Mesendoderm (in vitro differentiated cells): ENCODE data around the gene GADD45A.
A peak's percentile ranks its signal among the peaks of the same experiment; 100 is the strongest.

Source experiments
- DNase-seq: peaks from one replicate; pipeline ENCODE4 v3.0.0; 2013
- H2AK5ac ChIP-seq: 2 replicates; pipeline ENCODE4 v1.6.1; 2013; ENCODE audit warnings: low read length, inconsistent platforms
- H2BK120ac ChIP-seq: 2 replicates; pipeline ENCODE4 v1.6.1; 2013; ENCODE audit warnings: low read depth, mild to moderate bottlenecking, low read length, moderate library complexity, mixed read lengths
- H2BK15ac ChIP-seq: replicated peaks from 2 replicates; pipeline ENCODE4 v1.6.1; 2013; ENCODE audit warnings: low read depth, mild to moderate bottlenecking, moderate library complexity
- H2BK5ac ChIP-seq: 2 replicates; pipeline ENCODE4 v1.6.1; 2013; ENCODE audit warnings: low read length, inconsistent platforms
- H3K18ac ChIP-seq: 2 replicates; pipeline ENCODE4 v1.6.1; 2013; ENCODE audit warnings: mild to moderate bottlenecking, low read length, mixed read lengths
- H3K23ac ChIP-seq: one replicate; pipeline ENCODE4 v1.6.1; 2013; ENCODE audit warnings: low read length
- H3K27ac ChIP-seq: 2 replicates; pipeline ENCODE4 v1.5.1; 2013; ENCODE audit warnings: low read depth, mild to moderate bottlenecking, inconsistent platforms, low read length, moderate library complexity
- H3K27me3 ChIP-seq: 2 replicates; pipeline ENCODE4 v1.6.1; 2013; ENCODE audit warnings: low read length, control low read depth, mild to moderate bottlenecking, inconsistent platforms; ENCODE audit not compliant: insufficient read depth, poor library complexity
- H3K36me3 ChIP-seq: 2 replicates; pipeline ENCODE4 v1.6.1; 2013; ENCODE audit warnings: low read length, inconsistent platforms; ENCODE audit not compliant: control insufficient read depth, insufficient read depth
- H3K4ac ChIP-seq: one replicate; pipeline ENCODE4 v1.6.1; 2013; ENCODE audit warnings: low read depth, mild to moderate bottlenecking, low read length, moderate library complexity
- H3K4me1 ChIP-seq: 2 replicates; pipeline ENCODE4 v1.6.1; 2013; ENCODE audit warnings: low read depth, low read length, inconsistent platforms; ENCODE audit not compliant: control insufficient read depth
- H3K4me2 ChIP-seq: 2 replicates; pipeline ENCODE4 v1.6.1; 2013; ENCODE audit warnings: low read length
- H3K4me3 ChIP-seq: 2 replicates; pipeline ENCODE4 v1.5.1; 2013; ENCODE audit warnings: mild to moderate bottlenecking, low read length
- H3K56ac ChIP-seq: one replicate; pipeline ENCODE4 v1.6.1; 2013; ENCODE audit warnings: low read length
- H3K79me1 ChIP-seq: 2 replicates; pipeline ENCODE4 v1.6.1; 2013; ENCODE audit warnings: low read length, inconsistent platforms
- H3K79me2 ChIP-seq: 2 replicates; pipeline ENCODE4 v1.6.1; 2013; ENCODE audit warnings: mild to moderate bottlenecking, low read length; ENCODE audit not compliant: control insufficient read depth, insufficient read depth
- H3K9ac ChIP-seq: 2 replicates; pipeline ENCODE4 v1.6.1; 2013; ENCODE audit warnings: low read length, inconsistent platforms
- H4K5ac ChIP-seq: one replicate; pipeline ENCODE4 v1.6.1; 2013; ENCODE audit warnings: low read length
- H4K8ac ChIP-seq: one replicate; pipeline ENCODE4 v1.6.1; 2013; ENCODE audit warnings: low read depth, mild to moderate bottlenecking, control low read depth, low read length, moderate library complexity
- WGBS: extraction: QIAGEN DNeasy Blood & Tissue Kit; methylation state at CpG from one replicate; pipeline ENCODE4 v1.1.7; 2013; ENCODE audit warnings: low lambda C conversion rate, missing lambda C conversion rate; ENCODE audit not compliant: insufficient coverage; ENCODE audit errors: extremely low coverage; 5-methylcytosine and 5-hydroxymethylcytosine counted together

The GADD45A gene

DNA sequence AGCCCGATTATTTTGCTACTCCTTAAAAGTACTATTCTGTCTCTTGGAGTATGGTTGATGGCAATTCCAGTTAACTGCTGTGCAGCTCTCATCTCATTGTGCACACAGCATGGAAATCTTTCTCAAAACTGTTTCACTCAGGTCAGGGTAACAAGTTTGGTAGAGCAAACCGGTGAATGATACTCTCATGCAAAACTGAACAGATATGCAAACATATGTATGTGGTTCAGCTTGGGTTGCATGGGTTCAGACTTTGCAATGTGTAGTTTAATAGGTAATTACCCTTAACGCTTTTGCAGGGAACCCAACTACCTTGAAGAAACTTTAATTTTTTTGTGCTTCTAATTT, 2.2 kb downstream of the GADD45A start:
- H3K18ac ChIP-seq = peak overlapping the region; percentile 92
- H3K4me3 ChIP-seq = peak overlapping the region; percentile 64
- no peak overlapping the region for H4K8ac ChIP-seq
- peak overlapping the region; percentile 99 for H3K9ac ChIP-seq
- H3K4me2 ChIP-seq = peak overlapping the region; percentile 88
- no peak for DNase-seq
- no peak overlapping the region for H3K23ac ChIP-seq
- peaks cover 10% of the 10 kb centered on the region for H3K4me1 ChIP-seq
- WGBS = no CpG with 5 or more reads among the region's 3 CpGs
- no peaks in the 10 kb centered on the region for H3K36me3 ChIP-seq
- H2AK5ac ChIP-seq = peak overlapping the region; percentile 1
- H3K27me3 ChIP-seq = no peaks in the 10 kb centered on the region
- peak overlapping the region; percentile 41 for H2BK5ac ChIP-seq
- H3K79me2 ChIP-seq = peaks cover 20% of the 10 kb centered on the region
- peaks cover 4% of the 10 kb centered on the region for H3K79me1 ChIP-seq
- no peak overlapping the region for H3K4ac ChIP-seq
- H3K56ac ChIP-seq = peak overlapping the region; percentile 86
- peak overlapping the region; percentile 27 for H3K27ac ChIP-seq
- no peak overlapping the region for H2BK15ac ChIP-seq
- H2BK120ac ChIP-seq = no peak overlapping the region
- no peak overlapping the region for H4K5ac ChIP-seq

DNA sequence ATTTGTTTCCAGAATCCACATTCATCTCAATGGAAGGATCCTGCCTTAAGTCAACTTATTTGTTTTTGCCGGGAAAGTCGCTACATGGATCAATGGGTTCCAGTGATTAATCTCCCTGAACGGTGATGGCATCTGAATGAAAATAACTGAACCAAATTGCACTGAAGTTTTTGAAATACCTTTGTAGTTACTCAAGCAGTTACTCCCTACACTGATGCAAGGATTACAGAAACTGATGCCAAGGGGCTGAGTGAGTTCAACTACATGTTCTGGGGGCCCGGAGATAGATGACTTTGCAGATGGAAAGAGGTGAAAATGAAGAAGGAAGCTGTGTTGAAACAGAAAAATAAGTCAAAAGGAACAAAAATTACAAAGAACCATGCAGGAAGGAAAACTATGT, 2.6 kb downstream of the GADD45A start:
- H3K27ac ChIP-seq = peak overlapping the region; percentile 45
- DNase-seq = peak; percentile 83

DNA sequence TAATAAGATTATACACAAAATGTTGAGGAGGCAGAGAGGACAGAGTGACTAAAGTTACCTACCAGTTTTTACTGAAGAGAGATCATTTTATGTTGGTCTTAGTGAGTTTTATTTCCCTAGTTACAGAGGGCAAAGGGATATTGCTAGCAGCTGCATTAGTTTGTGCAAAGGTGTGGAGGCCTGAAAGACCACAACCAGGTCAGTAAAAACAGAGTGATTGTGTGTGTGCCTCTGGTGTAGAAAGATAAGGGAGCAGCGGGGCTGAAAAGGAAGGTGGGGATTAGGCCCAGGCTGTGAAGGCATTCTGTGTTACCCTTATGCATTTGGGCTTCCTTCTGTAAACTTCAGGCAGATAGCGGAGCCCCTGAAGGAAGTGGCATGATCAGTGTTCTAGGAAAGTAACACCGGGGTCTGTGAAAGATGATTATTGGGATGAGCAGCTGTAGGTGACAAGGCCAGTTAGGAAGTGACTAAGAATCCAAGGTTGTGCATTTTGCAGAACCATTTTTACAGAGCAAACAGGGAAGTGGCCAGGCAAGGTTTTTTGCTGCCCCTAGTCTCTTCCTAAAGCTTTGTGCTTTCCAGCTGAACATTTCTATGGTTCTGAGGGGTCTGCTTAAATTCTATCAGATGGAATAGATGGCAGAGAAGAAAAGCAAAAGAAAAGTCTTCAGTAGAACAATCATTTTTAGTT, 3.7 kb downstream of the GADD45A start:
- H3K56ac ChIP-seq = no peak overlapping the region
- H2AK5ac ChIP-seq = no peak overlapping the region
- H4K8ac ChIP-seq = no peak overlapping the region
- H3K4ac ChIP-seq = no peak overlapping the region
- no peak overlapping the region for H2BK15ac ChIP-seq
- peaks cover 20% of the 10 kb centered on the region for H3K79me2 ChIP-seq
- H3K4me2 ChIP-seq = no peak overlapping the region
- peaks cover 10% of the 10 kb centered on the region for H3K4me1 ChIP-seq
- no peak overlapping the region for H2BK5ac ChIP-seq
- no peak overlapping the region for H3K18ac ChIP-seq
- no peaks in the 10 kb centered on the region for H3K27me3 ChIP-seq
- no peak overlapping the region for H2BK120ac ChIP-seq
- peak overlapping the region; percentile 14 for H3K9ac ChIP-seq
- H3K4me3 ChIP-seq = no peak overlapping the region
- H3K23ac ChIP-seq = no peak overlapping the region
- peaks cover 4% of the 10 kb centered on the region for H3K79me1 ChIP-seq
- no CpG with 5 or more reads among the region's 3 CpGs for WGBS
- H3K36me3 ChIP-seq = no peaks in the 10 kb centered on the region
- peak; percentile 93 for DNase-seq
- H4K5ac ChIP-seq = no peak overlapping the region
- peak overlapping the region; percentile 56 for H3K27ac ChIP-seq

More for the DNA sequence above, 2.6 kb downstream of the GADD45A start:
- H3K27me3 ChIP-seq = no peaks in the 10 kb centered on the region
- no peak overlapping the region for H2BK120ac ChIP-seq
- H2BK15ac ChIP-seq = no peak overlapping the region
- peaks cover 4% of the 10 kb centered on the region for H3K79me1 ChIP-seq
- peak overlapping the region; percentile 22 for H3K4me2 ChIP-seq
- H3K18ac ChIP-seq = peak overlapping the region; percentile 31
- peak overlapping the region; percentile 50 for H3K9ac ChIP-seq
- peaks cover 20% of the 10 kb centered on the region for H3K79me2 ChIP-seq
- peak overlapping the region; percentile 62 for H3K56ac ChIP-seq
- no peak overlapping the region for H3K4ac ChIP-seq
- no peak overlapping the region for H2AK5ac ChIP-seq
- no peak overlapping the region for H4K8ac ChIP-seq
- no peak overlapping the region for H3K23ac ChIP-seq
- H3K4me1 ChIP-seq = peaks cover 10% of the 10 kb centered on the region
- H4K5ac ChIP-seq = no peak overlapping the region
- H2BK5ac ChIP-seq = peak overlapping the region; percentile 51
- WGBS = no CpG with 5 or more reads among the region's 4 CpGs
- no peaks in the 10 kb centered on the region for H3K36me3 ChIP-seq
- no peak overlapping the region for H3K4me3 ChIP-seq

DNA sequence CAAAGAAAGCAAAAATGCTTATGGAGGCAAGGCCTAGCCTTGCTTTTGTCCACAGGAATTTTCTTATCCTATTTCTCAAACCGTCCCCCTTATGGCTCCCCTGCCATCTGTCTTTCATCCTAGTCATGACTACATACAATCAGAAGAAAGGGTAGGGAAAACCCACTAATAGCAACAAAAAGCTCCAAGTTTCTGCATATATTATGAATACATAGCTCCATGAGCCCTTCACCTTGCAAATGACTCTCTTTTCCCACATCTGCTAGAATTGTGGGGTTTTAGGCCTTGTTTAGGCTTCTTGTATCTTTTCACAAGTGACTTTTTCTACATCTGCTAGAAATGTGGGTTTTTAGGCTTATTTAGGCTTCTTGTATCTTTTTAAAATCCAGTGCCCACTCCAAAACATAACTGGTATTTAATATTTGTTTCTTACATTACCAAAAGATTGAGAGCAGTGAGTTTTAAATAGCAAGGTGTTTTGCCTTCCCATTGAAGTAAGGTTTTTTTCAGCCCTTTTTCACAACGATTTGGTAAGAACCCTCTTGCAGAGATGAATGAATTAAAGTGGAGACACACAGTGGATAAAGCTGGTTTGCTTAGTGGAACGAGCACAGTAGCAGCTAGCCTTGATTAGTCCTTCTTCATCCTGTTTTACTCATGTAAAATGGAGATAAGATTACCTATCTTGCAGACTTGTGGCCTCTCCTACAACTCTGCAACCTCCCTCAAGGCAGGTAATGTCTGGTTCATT, 4.4 kb downstream of the GADD45A start:
- Histone ChIP-seq H3K79me2 (peaks cover 20% of the 10 kb centered on the region), H3K27me3 (no peaks in the 10 kb centered on the region), H3K27ac (peak overlapping the region; percentile 26), H3K18ac (no peak overlapping the region), H3K79me1 (peaks cover 4% of the 10 kb centered on the region), H3K23ac (no peak overlapping the region), H3K4me2 (no peak overlapping the region), H3K56ac (no peak overlapping the region), H2AK5ac (no peak overlapping the region), H3K9ac (no peak overlapping the region), H3K4me3 (no peak overlapping the region), H4K5ac (no peak overlapping the region), H2BK120ac (no peak overlapping the region), H3K36me3 (no peaks in the 10 kb centered on the region), H3K4ac (no peak overlapping the region), H2BK15ac (no peak overlapping the region), H2BK5ac (no peak overlapping the region), H3K4me1 (peaks cover 10% of the 10 kb centered on the region), H4K8ac (no peak overlapping the region)
- no CpG with 5 or more reads among the region's 3 CpGs for WGBS
- no peak for DNase-seq

DNA sequence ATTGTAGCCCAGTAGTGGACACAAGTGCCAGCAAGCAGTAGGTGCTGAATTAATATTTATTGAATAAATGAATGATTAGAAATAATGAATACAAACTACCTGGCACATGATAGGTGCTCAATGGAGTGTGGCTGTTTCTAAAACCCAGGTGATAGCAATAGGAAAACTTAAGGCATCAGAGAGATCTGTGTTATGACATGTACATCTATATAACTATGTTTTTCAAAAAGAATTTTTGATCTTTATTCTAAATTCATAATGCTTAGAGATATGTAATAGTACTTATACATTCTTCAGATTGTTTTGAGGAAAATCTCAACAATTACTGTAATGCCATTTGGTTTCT, 5.0 kb downstream of the GADD45A start:
- Histone ChIP-seq H3K79me2 (peaks cover 20% of the 10 kb centered on the region), H2BK15ac (no peak overlapping the region), H3K27ac (no peak overlapping the region), H3K27me3 (no peaks in the 10 kb centered on the region), H3K4ac (no peak overlapping the region), H3K4me1 (peaks cover 10% of the 10 kb centered on the region), H3K79me1 (peaks cover 4% of the 10 kb centered on the region), H2BK120ac (no peak overlapping the region), H3K4me3 (no peak overlapping the region), H3K56ac (no peak overlapping the region), H4K5ac (no peak overlapping the region), H2AK5ac (no peak overlapping the region), H3K4me2 (no peak overlapping the region), H3K23ac (no peak overlapping the region), H4K8ac (no peak overlapping the region), H3K18ac (no peak overlapping the region), H3K9ac (no peak overlapping the region), H3K36me3 (no peaks in the 10 kb centered on the region), H2BK5ac (no peak overlapping the region)
- DNase-seq = no peak
